GM23338 (cell line): ENCODE results near the gene JPH3.

Experiments
- CTCF ChIP-seq, 2 experiments: fragments of 200-600 bp in 1 of 2; sonication (generic) in 1 of 2; conservative IDR thresholded peaks; 2 replicates each; pipeline versions ENCODE4 v1.5.1 to v1.6.1; 2016 to 2017; ENCODE audit warnings: antibody characterized with exemption in 2 of 2, low read depth in 2 of 2, mild to moderate bottlenecking in 2 of 2, moderate library complexity in 1 of 2
- EZH2 ChIP-seq: fragments of 200-600 bp; sonication (generic); IDR thresholded peaks from one replicate; pipeline ENCODE4 v1.8.0; 2017; ENCODE audit warnings: antibody characterized with exemption, mild to moderate bottlenecking, low read depth; ENCODE audit not compliant: unreplicated experiment
- EZH2phosphoT487 ChIP-seq: fragments of 200-600 bp; sonication (generic); IDR thresholded peaks from one replicate; pipeline ENCODE4 v1.8.1; 2018; ENCODE audit warnings: antibody characterized with exemption; ENCODE audit not compliant: unreplicated experiment
- NANOG ChIP-seq: IDR thresholded peaks from 2 replicates; pipeline ENCODE4 v1.6.1; 2016; ENCODE audit warnings: antibody characterized with exemption, borderline replicate concordance
- POLR2AphosphoS5 ChIP-seq: IDR thresholded peaks from 2 replicates; pipeline ENCODE4 v1.6.1; 2016; ENCODE audit warnings: antibody characterized with exemption, low read depth
- REST ChIP-seq: IDR thresholded peaks from one replicate; pipeline ENCODE4 v1.6.1; 2018; ENCODE audit warnings: antibody characterized with exemption; ENCODE audit not compliant: unreplicated experiment
- ZNF114 ChIP-seq: fragments of 250-450 bp; sonication (Bioruptor Pico); IDR thresholded peaks from 2 replicates; pipeline ENCODE4 v1.5.0; 2020; ENCODE audit warnings: mild to moderate bottlenecking, moderate library complexity

GRCh38 chr16:87607223-87607622 is 4.9 kb downstream of the JPH3 start:
- TF ChIP-seq CTCF (conservative IDR thresholded peaks at IDR 0.05; ENCODE audit: low read depth in 2 of 2), result no peak
- TF ChIP-seq EZH2, result no peak
- no peak for TF ChIP-seq EZH2phosphoT487
- TF ChIP-seq POLR2AphosphoS5, result no peak
- no peak for TF ChIP-seq REST
- no peak for TF ChIP-seq ZNF114 (CRISPR knock-in tag)
- TF ChIP-seq NANOG, result no peak
